Caco-2 (cell line): ENCODE data around the gene IQUB. TPM values are rescaled to one million over a fixed set of nuclear protein-coding genes. Genes with fewer than 3 reads are reported as not detected.

Source experiments
- BruUV-seq: library from RNA; stranded (reverse); fragments of 400-500 nt; replicated peaks from 2 replicates; lab custom pipeline; 2021; lab: Mats Ljungman, UMichigan
- CTCF ChIA-PET: fragments of 300-600 bp; sonication (Branson Sonifier 250); formaldehyde crosslinking; loops from one replicate; lab custom pipeline; 2022; ENCODE audit warnings: antibody characterized with exemption; lab: Charles Lee
- POLR2A ChIA-PET: fragments of 300-600 bp; sonication (Branson Sonifier 250); formaldehyde crosslinking; loops from one replicate; lab custom pipeline; 2022; ENCODE audit warnings: antibody characterized with exemption; lab: Charles Lee
- DNase-seq, 2 experiments: peaks; one replicate each; pipeline versions ENCODE4 v3.0.0 to v3.0.0-alpha.2; 2020 to 2022
- H3K27me3 ChIP-seq: replicated peaks from 2 replicates; pipeline ENCODE4 v1.6.0; 2011; ENCODE audit warnings: low read length; ENCODE audit not compliant: control insufficient read depth, insufficient read depth
- H3K36me3 ChIP-seq: 2 replicates; pipeline ENCODE4 v1.5.1; 2011; ENCODE audit warnings: low read length; ENCODE audit not compliant: control insufficient read depth, insufficient read depth
- H3K4me1 ChIP-seq: fragments of 250-450 bp; sonication (Bioruptor Pico); 2 replicates; pipeline ENCODE4 v1.5.1; 2020; ENCODE audit warnings: mild to moderate bottlenecking
- H3K4me3 ChIP-seq: 2 replicates; pipeline ENCODE4 v1.5.1; 2011; ENCODE audit warnings: low read depth, mild to moderate bottlenecking, control low read depth, low read length
- H3K9me3 ChIP-seq: fragments of 250-450 bp; sonication (Bioruptor Pico); 2 replicates; pipeline ENCODE4 v1.5.1; 2020; ENCODE audit warnings: mild to moderate bottlenecking, moderate library complexity
- H3K27ac Mint-ChIP-seq: one replicate; pipeline ENCODE4 v1.8.0; 2022; ENCODE audit warnings: mixed read lengths; ENCODE audit not compliant: unreplicated experiment
- H3K27me3 Mint-ChIP-seq: one replicate; pipeline ENCODE4 v1.8.0; 2022; ENCODE audit warnings: mixed read lengths; ENCODE audit not compliant: insufficient read depth, unreplicated experiment
- H3K36me3 Mint-ChIP-seq: one replicate; pipeline ENCODE4 v1.8.0; 2022; ENCODE audit warnings: mild to moderate bottlenecking, mixed read lengths; ENCODE audit not compliant: insufficient read depth, unreplicated experiment
- H3K4me1 Mint-ChIP-seq: one replicate; pipeline ENCODE4 v1.8.0; 2022; ENCODE audit warnings: low read depth, mixed read lengths; ENCODE audit not compliant: unreplicated experiment
- H3K4me3 Mint-ChIP-seq: one replicate; pipeline ENCODE4 v1.8.0; 2022; ENCODE audit warnings: mild to moderate bottlenecking, moderate library complexity, mixed read lengths; ENCODE audit not compliant: unreplicated experiment
- H3K9me3 Mint-ChIP-seq: one replicate; pipeline ENCODE4 v1.8.0; 2022; ENCODE audit warnings: mixed read lengths; ENCODE audit not compliant: unreplicated experiment
- CTCF ChIP-seq, 2 experiments: fragments of 200-600 bp in 1 of 2; IDR thresholded peaks; 1 replicate in 1 of 2; 2 replicates in 1 of 2; pipeline versions ENCODE4 v1.5.1 to v1.8.0; 2011 to 2022; ENCODE audit warnings: antibody characterized with exemption in 1 of 2, control low read depth in 1 of 2, inconsistent platforms in 1 of 2, low read depth in 1 of 2, low read length in 1 of 2, mild to moderate bottlenecking in 1 of 2, moderate library complexity in 1 of 2; ENCODE audit not compliant: insufficient read depth in 1 of 2, severe bottlenecking in 1 of 2, unreplicated experiment in 1 of 2
- intact Hi-C: fragments of 100-400 bp; cut with micrococcal nuclease; formaldehyde crosslinking; loops from one replicate; pipeline ENCODE4 v1.10.0; 2022; ENCODE audit not compliant: unreplicated experiment
- total RNA-seq: library from RNA; stranded (reverse); gene quantifications from 2 replicates; pipeline ENCODE4 v1.2.3, GENCODE V29; 2022

Gene IQUB
- total RNA-seq, 1 experiment from 2014 or later: 0.39 TPM

- H3K4me1 ChIP-seq: no peaks in the 10 kb centered on the region
- DNase-seq: no peak
- H3K36me3 Mint-ChIP-seq: no peaks in the 10 kb centered on the region
- H3K27me3 ChIP-seq: no peaks in the 10 kb centered on the region; the same call in 1 of the 2 replicates
- no TSS peak for BruUV-seq
- ChIA-PET CTCF (no interaction called here), POLR2A (no interaction called here)
- peaks cover 9% of the 10 kb centered on the region for H3K9me3 Mint-ChIP-seq
- H3K4me1 Mint-ChIP-seq: no peaks in the 10 kb centered on the region
- H3K9me3 ChIP-seq: no peaks in the 10 kb centered on the region
- intact Hi-C loops: no loop called here
- no peak overlapping the region for H3K4me3 ChIP-seq
- H3K27me3 Mint-ChIP-seq: peaks cover 8% of the 10 kb centered on the region
- H3K27ac Mint-ChIP-seq: no peak overlapping the region
- H3K4me3 Mint-ChIP-seq: no peak overlapping the region
- TF ChIP-seq CTCF (IDR thresholded peaks at IDR 0.05; ENCODE audit: insufficient read depth in 1 of 2, low read depth in 1 of 2, low read length in 1 of 2, severe bottlenecking in 1 of 2, unreplicated experiment in 1 of 2): no peak
- no peaks in the 10 kb centered on the region for H3K36me3 ChIP-seq
Measured at GRCh38 chr7:123472750-123473445, 61.5 kb downstream of the IQUB start.

- intact Hi-C loops: no loop called here
- no peaks in the 10 kb centered on the region for H3K9me3 ChIP-seq
- H3K36me3 ChIP-seq: no peaks in the 10 kb centered on the region
- TF ChIP-seq CTCF (IDR thresholded peaks at IDR 0.05; ENCODE audit: insufficient read depth in 1 of 2, low read depth in 1 of 2, low read length in 1 of 2, severe bottlenecking in 1 of 2, unreplicated experiment in 1 of 2): no peak
- Mint-ChIP-seq H3K36me3 (no peaks in the 10 kb centered on the region), H3K9me3 (peaks cover 9% of the 10 kb centered on the region), H3K27ac (no peak overlapping the region), H3K4me1 (no peaks in the 10 kb centered on the region), H3K4me3 (no peak overlapping the region), H3K27me3 (peaks cover 8% of the 10 kb centered on the region)
- no peaks in the 10 kb centered on the region for H3K4me1 ChIP-seq
- H3K27me3 ChIP-seq: no peaks in the 10 kb centered on the region; the same call in 1 of the 2 replicates
- CTCF ChIA-PET: no interaction called here
- H3K4me3 ChIP-seq: no peak overlapping the region
- BruUV-seq: no TSS peak
- POLR2A ChIA-PET: no interaction called here
- no peak for DNase-seq
Measured at GRCh38 chr7:123472327-123472726, 62.1 kb downstream of the IQUB start.

- H3K4me1 Mint-ChIP-seq: no peaks in the 10 kb centered on the region
- CTCF ChIA-PET: no interaction called here
- H3K4me3 Mint-ChIP-seq: no peak overlapping the region
- no peaks in the 10 kb centered on the region for H3K36me3 Mint-ChIP-seq
- Histone ChIP-seq H3K4me1 (no peaks in the 10 kb centered on the region), H3K36me3 (no peaks in the 10 kb centered on the region), H3K27me3 (no peaks in the 10 kb centered on the region; the same call in 1 of the 2 replicates), H3K4me3 (no peak overlapping the region), H3K9me3 (no peaks in the 10 kb centered on the region)
- no peak overlapping the region for H3K27ac Mint-ChIP-seq
- peaks cover 3% of the 10 kb centered on the region for H3K27me3 Mint-ChIP-seq
- DNase-seq: no peak
- TF ChIP-seq CTCF (IDR thresholded peaks at IDR 0.05; ENCODE audit: insufficient read depth in 1 of 2, low read depth in 1 of 2, low read length in 1 of 2, severe bottlenecking in 1 of 2, unreplicated experiment in 1 of 2): no peak
- intact Hi-C loops: no loop called here
- POLR2A ChIA-PET: no interaction called here
- no TSS peak for BruUV-seq
- H3K9me3 Mint-ChIP-seq: no peaks in the 10 kb centered on the region
Measured at GRCh38 chr7:123468303-123468702, 66.1 kb downstream of the IQUB start.
